HEK293T (cell line): Measurements from ENCODE around the gene CBX3.

Experiments used
- ARNT ChIP-seq: fragments of 450-650 bp; IDR thresholded peaks from 2 replicates; pipeline ENCODE4 v1.6.1; 2017; ENCODE audit warnings: mild to moderate bottlenecking
- BHLHE40 ChIP-seq: fragments of 450-650 bp; IDR thresholded peaks from 2 replicates; pipeline ENCODE4 v1.6.1; 2016; ENCODE audit warnings: mild to moderate bottlenecking, moderate library complexity, borderline replicate concordance
- CTBP1 ChIP-seq: fragments of 450-650 bp; IDR thresholded peaks from 2 replicates; pipeline ENCODE4 v1.6.1; 2016; ENCODE audit warnings: borderline replicate concordance
- ELF4 ChIP-seq: fragments of 450-650 bp; IDR thresholded peaks from 2 replicates; pipeline ENCODE4 v1.6.1; 2017; ENCODE audit warnings: antibody characterized with exemption
- FOXA1 ChIP-seq: fragments of 450-650 bp; IDR thresholded peaks from 2 replicates; pipeline ENCODE4 v1.6.1; 2016; ENCODE audit warnings: mild to moderate bottlenecking
- FOXK2 ChIP-seq: fragments of 450-650 bp; IDR thresholded peaks from 2 replicates; pipeline ENCODE4 v1.6.1; 2016; ENCODE audit warnings: mild to moderate bottlenecking
- HDGF ChIP-seq: fragments of 450-650 bp; IDR thresholded peaks from 2 replicates; pipeline ENCODE4 v1.6.1; 2017; ENCODE audit warnings: antibody characterized with exemption, borderline replicate concordance
- SP1 ChIP-seq: fragments of 450-650 bp; IDR thresholded peaks from 2 replicates; pipeline ENCODE4 v1.6.1; 2017
- SUZ12 ChIP-seq: fragments of 450-650 bp; IDR thresholded peaks from 2 replicates; pipeline ENCODE4 v1.6.1; 2016; ENCODE audit warnings: mild to moderate bottlenecking
- TARDBP ChIP-seq: fragments of 450-650 bp; IDR thresholded peaks from 2 replicates; pipeline ENCODE4 v1.6.1; 2016
- ZNF384 ChIP-seq: fragments of 450-650 bp; IDR thresholded peaks from 2 replicates; pipeline ENCODE4 v1.6.1; 2016

DNA sequence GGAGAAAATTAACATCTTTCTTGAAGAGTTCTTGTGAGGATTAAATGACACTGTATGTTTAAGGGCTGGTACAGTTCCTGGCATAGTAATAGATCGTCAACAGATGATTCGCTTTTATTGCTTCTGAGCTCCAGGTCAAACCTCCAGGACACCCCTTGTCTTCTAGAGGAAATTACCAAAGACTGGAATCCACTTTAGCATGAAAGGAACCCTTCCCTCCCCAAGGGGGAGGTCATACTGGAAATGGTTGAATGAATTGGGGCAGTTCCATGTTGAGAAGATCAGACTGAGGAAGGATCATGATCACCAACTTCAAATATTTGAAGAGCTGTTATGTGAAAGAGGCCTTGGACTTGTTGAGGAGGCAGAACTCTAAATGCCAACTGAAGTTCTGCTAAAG is 40.6 kb upstream of the CBX3 start:
- no peak for TF ChIP-seq FOXK2
- TF ChIP-seq BHLHE40: no peak
- no peak for TF ChIP-seq SP1
- no peak for TF ChIP-seq ZNF384
- TF ChIP-seq SUZ12: no peak
- TF ChIP-seq ARNT: no peak
- TF ChIP-seq FOXA1: no peak
- no peak for TF ChIP-seq ELF4
- no peak for TF ChIP-seq HDGF
- no peak for TF ChIP-seq CTBP1
- TF ChIP-seq TARDBP: no peak
